CMK (cell line): ENCODE measurements around the gene MRPL23.

Source experiments
- DNase-seq: peaks from one replicate; pipeline ENCODE4 v3.0.0-alpha.2; 2010; ENCODE audit warnings: low read depth

MRPL23 gene

GRCh38 chr11:1933416-1934334 is 13.5 kb upstream of the MRPL23 start:
- DNase-seq = no peak

GRCh38 chr11:1934335-1935155 is 12.6 kb upstream of the MRPL23 start:
- no peak for DNase-seq

GRCh38 chr11:1935156-1936071 is 11.7 kb upstream of the MRPL23 start:
- no peak for DNase-seq

GRCh38 chr11:1936072-1936780 is 10.9 kb upstream of the MRPL23 start:
- no peak for DNase-seq

GRCh38 chr11:1936781-1937615 is 10.1 kb upstream of the MRPL23 start:
- no peak for DNase-seq

DNA sequence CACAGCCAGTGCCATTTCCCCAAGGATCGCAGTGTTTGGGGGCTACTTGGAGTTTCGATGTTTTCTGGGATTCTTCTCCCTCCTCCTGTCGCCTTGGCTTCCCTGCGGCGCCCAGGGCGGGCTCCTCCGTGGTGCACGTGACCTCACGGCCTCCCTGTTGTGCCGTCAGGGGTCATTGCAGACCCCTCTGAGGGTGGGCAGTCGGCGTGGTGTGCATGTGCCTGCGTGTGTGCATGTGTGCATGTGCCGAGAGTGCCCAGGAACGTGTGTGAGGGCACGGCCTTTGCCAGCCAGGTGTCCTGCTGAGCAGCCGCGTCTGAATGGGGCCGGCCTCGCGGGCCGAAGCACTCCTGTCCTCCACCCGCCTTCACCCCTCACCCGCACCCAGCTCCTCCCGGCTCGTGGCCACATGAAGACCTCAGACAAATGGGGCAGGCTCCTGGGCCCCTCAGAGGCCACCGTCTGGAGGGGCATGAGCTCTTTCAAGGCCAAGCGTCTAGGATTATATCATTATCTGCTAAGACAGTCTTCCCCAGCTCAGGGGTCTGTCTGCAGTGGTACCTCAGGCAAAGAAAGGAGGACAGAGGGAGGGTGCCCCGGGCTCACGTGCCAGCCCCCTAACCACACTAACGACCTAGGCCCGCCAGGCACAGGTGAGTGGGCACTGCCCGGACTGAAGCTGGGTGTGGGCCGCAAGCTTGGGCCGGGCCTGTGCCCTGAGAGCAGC is 9.4 kb upstream of the MRPL23 start:
- DNase-seq = no peak

DNA sequence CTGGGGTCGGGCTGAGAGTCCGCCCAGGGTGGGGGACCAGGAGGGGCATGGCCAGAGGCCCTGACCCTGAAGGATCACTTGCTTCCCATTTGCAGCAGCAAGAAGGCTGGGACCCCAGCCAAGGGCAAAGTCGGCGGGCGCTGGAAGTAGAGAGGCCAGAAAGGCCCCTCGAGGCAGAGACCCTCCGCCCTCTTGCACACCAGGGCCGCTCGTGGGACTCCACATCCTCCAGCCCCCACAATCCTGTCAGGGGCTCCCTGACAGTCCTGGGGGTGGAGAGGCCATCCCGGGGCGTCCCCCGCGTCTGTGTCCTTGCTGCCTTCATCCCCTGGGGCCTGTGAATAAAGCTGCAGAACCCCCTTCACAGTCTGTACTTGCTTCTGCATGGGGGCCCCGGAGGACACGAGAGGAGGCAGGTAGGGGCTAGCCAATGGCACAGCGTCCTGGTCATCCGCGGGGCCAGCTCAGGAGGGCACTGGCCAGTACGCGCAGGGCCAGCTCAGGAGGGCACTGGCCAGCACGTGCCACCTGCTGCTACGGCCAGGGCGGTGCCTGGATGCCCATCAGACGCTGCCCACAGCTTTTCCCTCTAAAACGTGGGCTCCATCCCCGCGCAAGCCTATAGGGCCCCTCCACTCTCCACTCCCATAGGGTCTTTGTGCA is 8.7 kb upstream of the MRPL23 start:
- no peak for DNase-seq

- DNase-seq = no peak
Measured at GRCh38 chr11:1939006-1939625, 8.0 kb upstream of the MRPL23 start.

- DNase-seq = peak; percentile 59
Measured at GRCh38 chr11:1939788-1940187, 7.3 kb upstream of the MRPL23 start.

DNA sequence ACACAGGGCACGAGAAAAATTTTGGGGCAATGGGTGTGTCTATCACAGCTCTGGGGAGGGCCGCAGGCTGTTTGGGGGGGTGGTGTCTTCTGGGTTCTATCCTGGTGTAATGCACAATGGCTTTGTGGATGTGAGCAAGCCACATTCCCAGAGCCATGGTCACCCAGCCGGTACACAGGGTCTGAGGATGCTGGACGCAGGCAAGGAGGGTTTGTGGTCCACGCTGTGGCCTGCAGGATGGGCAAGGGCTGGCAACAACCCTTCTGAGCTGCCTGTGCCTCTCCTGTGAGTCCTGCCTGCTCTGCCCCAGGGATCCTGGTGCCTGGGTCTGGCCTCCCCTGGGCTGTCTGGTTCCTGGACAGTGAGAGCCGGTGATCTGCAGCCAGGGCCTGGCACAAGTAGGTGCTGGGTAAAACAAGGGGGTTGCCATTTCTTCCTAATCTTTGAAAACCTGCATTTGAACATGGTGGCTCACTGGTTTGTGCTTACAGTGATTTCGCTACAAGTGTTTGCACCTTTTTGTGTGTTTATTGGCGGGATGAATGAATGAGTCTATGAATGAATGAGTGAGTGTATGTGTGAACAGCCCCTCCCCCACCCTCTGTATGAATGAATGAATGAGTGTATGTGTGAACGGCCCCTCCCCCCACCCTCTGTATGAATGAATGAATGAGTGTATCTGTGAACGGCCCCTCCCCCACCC is 4.4 kb upstream of the MRPL23 start:
- no peak for DNase-seq

DNA sequence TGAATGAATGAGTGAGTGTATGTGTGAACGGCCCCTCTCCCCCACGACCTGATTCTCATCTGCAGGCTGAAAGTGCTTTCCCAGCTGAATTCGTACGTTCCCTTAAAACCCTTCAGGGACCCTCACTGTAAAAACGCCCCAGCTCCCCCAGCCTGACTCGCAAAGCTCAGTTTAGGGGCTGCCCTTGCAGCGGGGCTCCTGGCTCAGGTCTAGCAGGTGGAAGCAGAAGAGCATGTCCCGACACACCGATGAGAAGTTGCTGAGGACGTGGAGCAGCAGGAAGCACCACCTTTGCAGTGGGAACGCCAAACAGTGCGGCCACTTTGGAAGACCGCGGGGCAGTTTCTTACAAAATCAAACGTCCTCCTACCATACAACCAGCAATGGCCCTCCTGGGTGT is 3.6 kb upstream of the MRPL23 start:
- no peak for DNase-seq

DNA sequence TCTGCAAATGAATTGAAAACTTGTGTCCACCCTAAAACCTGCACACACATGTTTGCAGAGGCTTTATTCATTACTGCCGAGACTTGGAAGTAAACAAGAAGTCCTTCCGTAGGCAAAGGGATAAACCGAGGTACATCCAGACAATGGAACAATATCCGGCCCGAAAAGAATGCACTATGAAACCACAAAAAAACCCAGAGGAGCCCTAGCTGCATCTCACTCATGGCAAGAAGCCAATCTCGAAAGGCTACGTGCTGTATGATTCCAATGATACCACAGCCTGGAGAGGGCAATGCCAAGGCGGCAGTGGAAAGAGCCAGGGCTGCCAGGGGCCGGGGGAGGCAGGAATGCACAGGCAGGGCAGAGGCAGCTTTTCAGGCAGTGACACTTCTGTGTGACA is 3.2 kb upstream of the MRPL23 start:
- no peak for DNase-seq

DNA sequence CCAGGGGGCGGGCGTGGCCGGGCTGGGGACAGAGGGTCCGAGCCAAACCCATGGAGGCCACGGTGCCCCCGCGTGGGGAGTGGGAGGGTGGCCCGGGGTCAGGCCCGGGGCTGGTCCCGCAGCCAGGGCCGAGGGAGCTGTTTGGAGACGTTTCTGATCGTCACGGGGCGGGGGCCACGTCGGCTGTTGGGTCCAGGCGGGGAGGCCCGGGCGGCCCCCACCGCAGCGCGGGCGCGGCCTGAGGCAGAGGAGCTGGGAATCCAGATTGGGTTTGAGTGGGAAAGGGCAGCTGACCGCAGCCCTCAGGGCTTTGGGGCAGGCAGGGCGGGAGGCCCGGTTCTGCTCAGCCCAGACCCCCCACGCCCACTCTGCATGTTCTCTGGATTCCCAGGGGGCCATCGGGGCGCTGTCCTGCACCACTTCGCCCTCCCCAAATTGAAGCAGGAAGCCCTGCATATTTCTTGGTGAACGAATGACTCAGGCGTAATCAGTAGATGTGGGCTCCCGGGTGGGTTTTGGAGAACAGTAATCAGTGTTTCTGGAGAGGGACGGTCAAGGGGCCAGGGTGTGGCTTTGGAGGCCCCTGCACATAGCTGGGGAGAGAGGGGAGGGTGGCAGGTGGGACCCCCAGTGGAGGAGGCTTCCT is 583 bp downstream of the MRPL23 start:
- no peak for DNase-seq

DNA sequence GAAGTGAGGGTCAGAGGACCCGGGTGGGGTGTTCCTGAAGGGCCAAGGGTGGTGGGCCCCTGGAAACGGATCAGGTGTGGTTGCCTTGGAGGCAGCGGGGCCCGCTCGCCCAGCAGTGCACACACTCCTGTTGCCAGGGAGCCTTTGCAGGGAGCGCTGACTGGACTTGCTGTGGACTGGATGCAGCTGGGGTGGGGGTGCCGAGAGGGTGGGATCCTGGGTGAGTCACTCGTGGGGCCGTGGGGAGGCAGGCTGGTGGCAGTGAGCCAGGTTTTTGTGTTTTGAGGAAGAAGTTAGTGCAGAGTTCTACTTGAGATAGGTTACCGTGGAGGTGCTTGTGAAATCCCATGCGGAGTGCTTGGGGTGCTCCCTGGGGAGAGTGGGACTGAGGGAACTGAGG is 1.3 kb downstream of the MRPL23 start:
- no peak for DNase-seq

- no peak for DNase-seq
Measured at GRCh38 chr11:1949302-1949701, 2.2 kb downstream of the MRPL23 start.

DNA sequence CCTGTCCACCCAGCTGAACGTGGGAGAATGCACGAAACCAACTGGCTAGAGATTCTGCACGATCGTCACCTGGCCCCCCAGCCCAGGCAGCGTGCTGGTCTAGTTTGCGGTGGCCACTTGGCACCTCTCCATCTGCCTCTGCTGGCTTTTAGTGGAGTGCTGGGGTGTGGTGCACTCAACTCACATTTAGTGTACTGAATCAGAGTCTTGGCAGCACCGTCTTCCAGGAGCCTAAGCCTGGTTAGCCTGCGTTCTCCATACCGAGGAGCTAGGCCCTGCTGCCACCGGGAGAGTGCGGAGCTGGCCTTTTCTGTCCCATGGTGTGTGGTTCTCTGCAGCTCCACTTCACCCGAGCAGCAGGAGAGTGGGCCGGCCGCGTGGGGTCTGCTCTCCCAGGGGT is 2.8 kb downstream of the MRPL23 start:
- DNase-seq = no peak

GRCh38 chr11:1952806-1953482 is 5.8 kb downstream of the MRPL23 start:
- DNase-seq = no peak
